Activated CD8-positive, alpha-beta memory T cell treated with anti-CD3 and anti-CD28 coated beads for 48 hours (primary cell): ENCODE results near the gene GRM3.

ENCODE experiments used
- DNase-seq, 3 experiments: peaks; one replicate each; pipeline ENCODE4 v3.0.0-alpha.2; 2020; ENCODE audit warnings: low read depth in 2 of 3, low spot score in 2 of 3

The GRM3 gene

DNA sequence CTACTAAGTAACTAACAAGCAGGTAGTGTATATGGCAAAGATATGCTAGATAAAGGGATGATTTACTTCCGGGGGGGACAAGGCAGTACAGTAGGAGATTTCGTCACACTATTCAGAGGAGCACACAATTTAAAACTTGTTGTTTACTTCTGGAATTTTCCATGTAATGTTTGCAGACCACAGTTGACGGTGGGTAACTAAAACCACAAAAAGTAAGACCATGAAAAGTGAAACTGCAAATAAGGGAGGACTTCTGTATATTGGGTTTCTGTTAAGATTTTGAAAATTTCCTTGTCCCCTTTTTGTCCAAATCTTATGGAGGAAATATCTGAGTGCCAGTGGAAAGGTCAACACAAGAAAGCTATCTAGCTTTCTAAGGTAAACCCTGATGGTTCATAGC, 245.8 kb downstream of the GRM3 start:
- no peak for DNase-seq

DNA sequence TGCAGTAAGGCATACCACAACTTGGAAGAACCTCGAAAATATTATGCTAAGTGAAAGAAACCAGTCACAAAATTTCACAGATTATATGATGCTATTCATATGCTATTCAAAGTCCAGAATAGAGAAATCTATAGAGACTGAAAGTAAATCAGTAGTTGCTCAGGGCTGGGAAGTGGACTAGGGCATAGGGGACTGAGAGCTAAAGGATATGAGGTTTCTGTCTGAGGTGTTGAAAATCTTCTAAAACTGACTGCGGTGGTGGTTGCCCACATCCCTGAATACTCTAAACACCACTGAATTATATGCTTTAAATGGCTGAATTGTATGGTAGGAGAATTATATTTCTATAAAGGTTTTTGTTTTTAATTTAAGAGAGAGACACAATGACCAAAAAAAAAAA, 254.5 kb downstream of the GRM3 start:
- DNase-seq = no peak

DNA sequence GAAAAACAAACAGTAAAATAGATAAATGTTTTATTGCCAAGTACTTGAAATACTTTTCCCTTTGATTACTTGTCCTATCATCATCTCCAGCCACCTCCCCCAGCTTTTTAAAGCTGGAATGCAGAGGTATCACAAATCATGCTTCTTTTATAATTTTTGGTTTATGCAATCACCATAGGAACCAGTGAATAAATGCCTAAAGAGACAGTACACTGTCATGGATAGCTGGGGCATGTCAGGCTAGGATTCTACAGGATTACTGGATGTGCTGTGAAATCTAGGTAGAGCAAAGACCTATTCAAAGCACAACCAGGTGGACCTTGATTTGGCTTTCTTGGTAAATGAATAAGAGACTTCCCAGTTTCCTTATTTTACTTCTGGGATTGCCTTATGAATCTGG, 257.2 kb downstream of the GRM3 start:
- no peak for DNase-seq

DNA sequence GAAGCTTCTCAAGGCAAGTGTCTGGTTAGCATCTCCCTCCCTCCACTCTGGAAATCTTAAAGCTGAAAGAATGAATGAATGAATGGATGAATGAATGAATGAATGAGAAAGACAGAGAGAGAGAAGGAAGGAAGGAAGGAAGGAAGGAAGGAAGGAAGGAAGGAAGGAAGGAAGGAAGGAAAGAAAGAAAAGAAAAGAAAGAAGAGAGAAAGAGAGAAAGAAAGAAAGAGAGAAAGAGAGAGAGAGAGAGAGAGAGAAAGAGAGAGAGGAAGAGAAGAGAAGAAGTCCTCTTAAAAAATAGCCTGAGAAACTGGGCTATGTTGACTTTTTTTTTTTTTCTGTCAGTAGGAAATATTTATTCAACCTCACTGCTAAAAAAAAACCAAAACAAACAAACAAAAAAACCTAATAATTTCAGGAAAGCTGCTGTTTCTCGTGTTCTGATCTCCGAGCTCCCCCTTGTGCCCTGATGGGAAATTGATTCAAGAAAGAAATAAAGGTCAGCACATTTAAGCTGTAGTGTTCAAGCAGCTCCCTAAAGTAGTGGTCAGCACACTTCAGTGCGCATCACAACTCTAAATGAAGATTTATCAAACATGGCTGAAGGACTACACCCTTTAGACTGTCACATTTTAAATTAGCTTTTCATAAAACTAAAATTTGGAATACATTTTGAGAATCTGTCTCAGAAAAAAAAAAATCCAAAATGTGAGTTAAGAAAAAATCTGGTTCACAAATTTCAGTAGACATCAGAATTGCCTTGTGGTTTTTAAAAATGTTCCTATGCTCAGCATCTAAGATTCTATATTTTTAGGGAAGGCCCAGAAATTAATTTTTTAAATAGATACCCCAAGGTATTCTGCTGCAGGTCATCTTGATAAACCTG, 261.5 kb downstream of the GRM3 start:
- no peak for DNase-seq

DNA sequence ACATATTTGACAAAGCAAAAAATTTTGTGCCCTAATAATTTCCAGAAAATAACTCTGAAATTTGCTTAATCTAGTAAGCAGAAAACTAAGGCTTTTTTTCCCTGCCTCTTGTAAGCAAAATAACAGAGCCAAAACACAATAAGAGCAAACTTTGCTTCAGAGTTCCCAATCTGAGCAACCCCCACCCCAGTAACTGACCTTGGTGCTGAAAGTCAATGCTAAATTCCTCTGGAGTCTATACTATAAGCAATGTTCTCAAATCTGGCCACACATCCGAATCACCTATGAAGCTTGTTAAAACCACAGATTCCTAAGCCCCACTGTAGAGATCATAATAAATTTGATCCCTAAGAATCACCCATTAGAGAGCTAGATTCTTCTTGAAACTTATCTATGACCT, 265.2 kb downstream of the GRM3 start:
- no peak for DNase-seq

DNA sequence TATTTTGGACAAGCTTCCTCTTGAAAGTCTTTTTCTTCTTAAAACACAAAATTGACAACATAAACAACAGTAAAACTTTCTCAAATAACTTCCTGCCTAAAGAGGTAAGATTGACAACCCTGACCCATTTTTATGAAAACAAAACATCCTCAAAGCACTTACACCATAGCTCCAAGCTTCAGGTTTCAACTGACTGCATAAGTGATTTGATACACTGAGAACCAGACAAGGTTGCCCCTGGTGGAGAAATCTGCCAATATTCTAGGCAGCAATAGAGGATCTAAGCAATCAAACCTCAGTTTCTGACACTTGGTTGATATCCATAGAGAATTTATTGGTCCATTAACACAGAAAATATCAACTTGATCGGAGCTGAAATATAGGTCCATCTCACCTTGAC, 267.9 kb downstream of the GRM3 start:
- no peak for DNase-seq

DNA sequence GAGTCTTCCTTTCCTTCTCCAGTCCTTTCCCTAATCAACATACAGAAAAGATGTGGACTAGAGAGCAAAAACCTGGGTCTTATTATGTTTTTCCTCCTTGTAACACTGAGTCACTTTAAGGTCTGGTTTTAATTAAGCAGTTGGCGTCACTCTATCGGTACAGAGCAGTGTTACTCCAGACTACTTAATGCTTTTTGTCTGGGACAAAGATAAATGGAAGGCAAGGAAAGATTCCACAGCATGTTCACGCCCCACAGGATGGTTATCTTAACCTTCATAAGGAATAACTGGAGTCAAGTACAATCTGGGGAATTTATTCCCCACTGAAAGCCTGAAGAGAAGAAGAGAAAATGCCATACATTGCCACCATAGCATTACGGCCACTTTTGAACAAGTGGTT, 270.0 kb downstream of the GRM3 start:
- no peak for DNase-seq
